DOHH2 (cell line): ENCODE results near the gene TM9SF1.

Experiments used
- H3F3A ChIP-seq: fragments of 200-600 bp; sonication (generic), shearing (Covaris generic); 2 replicates; pipeline ENCODE4 v1.6.0; 2016; ENCODE audit warnings: antibody characterized with exemption, mild to moderate bottlenecking; ENCODE audit not compliant: control insufficient read depth, insufficient read depth
- H3K27ac ChIP-seq: fragments of 200-600 bp; sonication (generic); 2 replicates; pipeline ENCODE4 v1.5.1; 2014; ENCODE audit warnings: low read depth, mild to moderate bottlenecking, low read length, moderate library complexity
- H3K27me3 ChIP-seq: fragments of 200-600 bp; sonication (generic); 2 replicates; pipeline ENCODE4 v1.6.1; 2014; ENCODE audit warnings: mild to moderate bottlenecking, low read length, mixed read lengths; ENCODE audit not compliant: control insufficient read depth
- H3K36me3 ChIP-seq: fragments of 200-600 bp; sonication (generic); 2 replicates; pipeline ENCODE4 v1.6.1; 2014; ENCODE audit warnings: mild to moderate bottlenecking, low read length, moderate library complexity, mixed read lengths; ENCODE audit not compliant: control insufficient read depth
- H3K4me1 ChIP-seq: fragments of 200-600 bp; sonication (generic); 2 replicates; pipeline ENCODE4 v1.6.1; 2014; ENCODE audit warnings: mild to moderate bottlenecking, low read length, mixed read lengths; ENCODE audit not compliant: control insufficient read depth
- H3K4me2 ChIP-seq: fragments of 200-600 bp; sonication (generic); 2 replicates; pipeline ENCODE4 v1.6.0; 2014; ENCODE audit warnings: mild to moderate bottlenecking, low read length, moderate library complexity
- H3K4me3 ChIP-seq: fragments of 200-600 bp; sonication (generic); 2 replicates; pipeline ENCODE4 v1.5.1; 2014; ENCODE audit warnings: mild to moderate bottlenecking, low read length, mixed read lengths
- H3K79me2 ChIP-seq: fragments of 200-600 bp; sonication (generic); 2 replicates; pipeline ENCODE4 v1.6.1; 2014; ENCODE audit warnings: mild to moderate bottlenecking, low read length, mixed read lengths; ENCODE audit not compliant: control insufficient read depth
- H3K9me2 ChIP-seq: fragments of 200-600 bp; sonication (generic); replicated peaks from 2 replicates; pipeline ENCODE4 v1.6.1; 2014; ENCODE audit warnings: mild to moderate bottlenecking, low read length, mixed read lengths; ENCODE audit not compliant: control insufficient read depth
- H3K9me3 ChIP-seq: fragments of 200-600 bp; sonication (generic); 2 replicates; pipeline ENCODE4 v1.6.1; 2014; ENCODE audit warnings: antibody characterized with exemption, low read length, mixed read lengths; ENCODE audit not compliant: control insufficient read depth, insufficient read depth
- H4K20me1 ChIP-seq: fragments of 200-600 bp; sonication (generic); 2 replicates; pipeline ENCODE4 v1.6.0; 2014; ENCODE audit warnings: low read depth, mild to moderate bottlenecking, antibody characterized with exemption, low read length, moderate library complexity; ENCODE audit not compliant: control insufficient read depth, insufficient read depth
- CTCF ChIP-seq: fragments of 200-600 bp; sonication (generic); IDR thresholded peaks from one replicate; pipeline ENCODE4 v1.5.1; 2014; ENCODE audit warnings: antibody characterized with exemption, mild to moderate bottlenecking, low read depth, low read length; ENCODE audit not compliant: poor library complexity, severe bottlenecking
- EZH2phosphoT487 ChIP-seq: fragments of 200-600 bp; sonication (generic); IDR thresholded peaks from 2 replicates; pipeline ENCODE4 v1.6.1; 2017; ENCODE audit warnings: borderline replicate concordance, mild to moderate bottlenecking, antibody characterized with exemption, low read length, moderate library complexity, mixed read lengths

The TM9SF1 gene

GRCh38 chr14:24165785-24166184, 29.5 kb downstream of the TM9SF1 start:
- no peaks in the 10 kb centered on the region for H3K27me3 ChIP-seq
- H4K20me1 ChIP-seq, result no peaks in the 10 kb centered on the region
- no peak overlapping the region for H3K27ac ChIP-seq
- no peak for TF ChIP-seq CTCF
- TF ChIP-seq EZH2phosphoT487, result no peak
- no peak overlapping the region for H3K4me2 ChIP-seq
- H3K9me3 ChIP-seq, result no peaks in the 10 kb centered on the region
- no peaks in the 10 kb centered on the region for H3K9me2 ChIP-seq
- H3K4me3 ChIP-seq, result no peak overlapping the region
- H3K36me3 ChIP-seq, result peaks cover 37% of the 10 kb centered on the region
- peaks cover 16% of the 10 kb centered on the region for H3K4me1 ChIP-seq
- peaks cover 3% of the 10 kb centered on the region; the same call in 1 of the 2 replicates for H3F3A ChIP-seq
- H3K79me2 ChIP-seq, result peaks cover 7% of the 10 kb centered on the region

GRCh38 chr14:24164518-24164991, 30.7 kb downstream of the TM9SF1 start:
- Histone ChIP-seq H3K79me2 (peaks cover 7% of the 10 kb centered on the region), H3K36me3 (peaks cover 45% of the 10 kb centered on the region), H3F3A (0 out of 2 replicates have a peak, but pooled peaks cover 3% of the 10 kb centered on the region), H3K27ac (no peak overlapping the region), H3K4me2 (no peak overlapping the region), H3K27me3 (no peaks in the 10 kb centered on the region), H3K4me1 (peaks cover 17% of the 10 kb centered on the region), H4K20me1 (no peaks in the 10 kb centered on the region), H3K9me2 (no peaks in the 10 kb centered on the region), H3K4me3 (no peak overlapping the region), H3K9me3 (no peaks in the 10 kb centered on the region)
- TF ChIP-seq EZH2phosphoT487, result no peak
- no peak for TF ChIP-seq CTCF

- Histone ChIP-seq H3K4me3 (peak overlapping the region; percentile 74), H3K27ac (peak overlapping the region; percentile 65; the same call in 1 of the 2 replicates), H3K9me2 (no peaks in the 10 kb centered on the region), H3K79me2 (peaks cover 7% of the 10 kb centered on the region), H3K4me2 (peak overlapping the region; percentile 86), H4K20me1 (no peaks in the 10 kb centered on the region), H3K4me1 (peaks cover 17% of the 10 kb centered on the region), H3K9me3 (no peaks in the 10 kb centered on the region), H3K27me3 (no peaks in the 10 kb centered on the region), H3K36me3 (peaks cover 60% of the 10 kb centered on the region), H3F3A (no peaks in the 10 kb centered on the region)
- TF ChIP-seq CTCF (no peak), EZH2phosphoT487 (no peak)
Observed at GRCh38 chr14:24162093-24162492, 33.1 kb downstream of the TM9SF1 start.
